Stomach (tissue), 9 donors: ENCODE results near the gene MPPE1. TPM values are rescaled to one million over a fixed set of nuclear protein-coding genes. Genes with fewer than 3 reads are reported as not detected.

Experiments used
- DNase-seq, 2 donors: peaks; one replicate each; pipeline versions ENCODE4 v3.0.0 to v3.0.0-alpha.2; 2013 to 2019
- H3K27ac ChIP-seq, 5 donors: fragments of 200-600 bp in 4 of 5; sonication (generic) in 4 of 5; one replicate each; pipeline ENCODE4 v1.5.1; 2013 to 2019; ENCODE audit warnings: mild to moderate bottlenecking in 1 of 5, moderate library complexity in 1 of 5
- H3K27me3 ChIP-seq, 3 donors: fragments of 200-600 bp; sonication (generic); one replicate each; pipeline ENCODE4 v1.5.1; 2017 to 2019; ENCODE audit warnings: mixed run types in 1 of 3
- H3K36me3 ChIP-seq, 4 donors: fragments of 200-600 bp; sonication (generic); 1 replicate in 3 of 4; 2 replicates in 1 of 4; pipeline ENCODE4 v1.5.1; 2016 to 2019
- H3K4me1 ChIP-seq, 4 donors: fragments of 200-600 bp; sonication (generic); one replicate each; pipeline ENCODE4 v1.5.1; 2016 to 2019
- H3K4me3 ChIP-seq, 4 donors: fragments of 200-600 bp; sonication (generic) in 3 of 4; one replicate each; pipeline ENCODE4 v1.5.1; 2016 to 2019; ENCODE audit warnings: mild to moderate bottlenecking in 1 of 4
- H3K9me3 ChIP-seq, 4 donors: fragments of 200-600 bp; sonication (generic); one replicate each; pipeline ENCODE4 v1.5.1; 2016 to 2019
- EP300 ChIP-seq: sonication (generic); formaldehyde crosslinking; IDR thresholded peaks from one replicate; pipeline ENCODE4 v1.6.1; 2017; ENCODE audit warnings: antibody characterized with exemption
- POLR2A ChIP-seq, 4 donors: fragments of 450-650 bp; IDR thresholded peaks; one replicate each; pipeline ENCODE4 v1.6.1; 2016; ENCODE audit warnings: antibody characterized with exemption in 4 of 4, control low read depth in 2 of 4, mild to moderate bottlenecking in 1 of 4, moderate library complexity in 1 of 4
- POLR2AphosphoS5 ChIP-seq, 3 donors: sonication (generic); formaldehyde crosslinking; IDR thresholded peaks; one replicate each; pipeline ENCODE4 v1.6.1; 2016; ENCODE audit warnings: antibody characterized with exemption in 3 of 3
- WGBS, 5 donors: extraction: QIAGEN DNeasy Blood & Tissue Kit in 3 of 5; methylation state at CpG; one replicate each; pipeline versions ENCODE4 v1.1.5 to v1.1.7; 2013 to 2018; 5-methylcytosine and 5-hydroxymethylcytosine counted together
- intact Hi-C: fragments of 100-400 bp; cut with DNase I; formaldehyde crosslinking; loops from one replicate; pipeline ENCODE4 v1.15.1; 2023; ENCODE audit warnings: low total_unique reads
- polyA plus RNA-seq, 3 donors: library from polyadenylated mRNA; stranded (reverse); fragments of 200-250 nt; gene quantifications; one replicate each; pipeline ENCODE4 v1.2.3, GENCODE V29; 2013
- total RNA-seq, 5 donors: library from RNA; depleted of rRNA; stranded (reverse); fragments of >200 nt; gene quantifications; one replicate each; pipeline versions ENCODE4 v1.1.0 to v1.2.3, GENCODE V29; 2014 to 2016
- TF ChIP-seq, protein P1 (sequence below), 7 experiments: fragments of 450-650 bp in 4 of 7; fragments of 200-600 bp in 3 of 7; sonication (generic) in 3 of 7; IDR thresholded peaks; one replicate each; pipeline ENCODE4 v1.5.1; 2016 to 2019; ENCODE audit warnings: antibody characterized with exemption in 7 of 7, control low read depth in 2 of 7, mild to moderate bottlenecking in 1 of 7
- donor health status: healthy with polysubstance abuse.
- donor health status: Bipolar disorder and iron deficiency.
- donor health status: healthy.

The MPPE1 gene
- total and polyA plus RNA-seq, 8 donors: 15.2 to 82.0 (median 32.6) TPM

DNA sequence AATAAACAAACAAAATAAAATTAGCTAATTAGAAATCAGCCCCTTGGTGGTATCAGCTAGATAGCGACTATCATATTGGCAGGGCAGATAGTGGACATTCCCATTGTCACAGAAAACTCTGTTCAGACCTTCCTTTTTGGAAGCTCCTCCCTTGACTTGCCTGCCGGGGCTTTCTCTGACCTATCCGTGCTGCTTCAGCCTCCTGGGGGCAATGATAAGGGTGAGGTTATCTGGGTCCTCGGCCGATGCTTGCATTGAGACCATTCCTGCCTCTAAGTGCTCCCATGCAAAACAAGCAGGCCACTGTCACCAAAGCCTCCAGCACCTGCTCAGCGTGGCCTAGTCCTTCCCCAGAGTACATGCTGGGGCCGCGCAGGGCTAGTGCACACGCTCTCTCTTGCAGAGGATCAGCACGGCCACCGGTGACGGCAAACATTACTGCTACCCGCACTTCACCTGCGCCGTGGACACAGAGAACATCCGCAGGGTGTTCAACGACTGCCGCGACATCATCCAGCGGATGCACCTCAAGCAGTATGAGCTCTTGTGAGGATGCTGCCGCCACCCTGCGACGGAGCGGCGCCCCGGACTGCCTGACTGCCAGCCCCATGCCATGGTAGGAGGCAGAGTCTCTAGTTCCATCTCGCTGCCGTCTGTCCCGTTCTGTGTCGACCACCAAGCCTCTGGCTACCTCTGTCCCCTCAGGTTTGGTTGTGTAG lies 27.4 kb downstream of the MPPE1 start:
- Histone ChIP-seq H3K27ac (no peak overlapping the region), H3K9me3 (no peaks in the 10 kb centered on the region), H3K4me1 (peaks cover 0 to 5% (median 0%) of the 10 kb centered on the region in 4 donors), H3K36me3 (peaks cover 13 to 70% (median 56%) of the 10 kb centered on the region in 4 donors), H3K27me3 (no peaks in the 10 kb centered on the region), H3K4me3 (no peak overlapping the region)
- TF ChIP-seq POLR2A (IDR thresholded peaks at IDR 0.05) (no peak), EP300 (no peak), POLR2AphosphoS5 (IDR thresholded peaks at IDR 0.05) (no peak)
- TF ChIP-seq, protein P1, sequence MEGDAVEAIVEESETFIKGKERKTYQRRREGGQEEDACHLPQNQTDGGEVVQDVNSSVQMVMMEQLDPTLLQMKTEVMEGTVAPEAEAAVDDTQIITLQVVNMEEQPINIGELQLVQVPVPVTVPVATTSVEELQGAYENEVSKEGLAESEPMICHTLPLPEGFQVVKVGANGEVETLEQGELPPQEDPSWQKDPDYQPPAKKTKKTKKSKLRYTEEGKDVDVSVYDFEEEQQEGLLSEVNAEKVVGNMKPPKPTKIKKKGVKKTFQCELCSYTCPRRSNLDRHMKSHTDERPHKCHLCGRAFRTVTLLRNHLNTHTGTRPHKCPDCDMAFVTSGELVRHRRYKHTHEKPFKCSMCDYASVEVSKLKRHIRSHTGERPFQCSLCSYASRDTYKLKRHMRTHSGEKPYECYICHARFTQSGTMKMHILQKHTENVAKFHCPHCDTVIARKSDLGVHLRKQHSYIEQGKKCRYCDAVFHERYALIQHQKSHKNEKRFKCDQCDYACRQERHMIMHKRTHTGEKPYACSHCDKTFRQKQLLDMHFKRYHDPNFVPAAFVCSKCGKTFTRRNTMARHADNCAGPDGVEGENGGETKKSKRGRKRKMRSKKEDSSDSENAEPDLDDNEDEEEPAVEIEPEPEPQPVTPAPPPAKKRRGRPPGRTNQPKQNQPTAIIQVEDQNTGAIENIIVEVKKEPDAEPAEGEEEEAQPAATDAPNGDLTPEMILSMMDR (IDR thresholded peaks at IDR 0.05): no peak
- intact Hi-C loops: no loop called here
- WGBS, 5 donors: 83 to 90% (median 88%) methylated on average over 27 to 30 of the region's 30 CpGs
- DNase-seq: no peak

DNA sequence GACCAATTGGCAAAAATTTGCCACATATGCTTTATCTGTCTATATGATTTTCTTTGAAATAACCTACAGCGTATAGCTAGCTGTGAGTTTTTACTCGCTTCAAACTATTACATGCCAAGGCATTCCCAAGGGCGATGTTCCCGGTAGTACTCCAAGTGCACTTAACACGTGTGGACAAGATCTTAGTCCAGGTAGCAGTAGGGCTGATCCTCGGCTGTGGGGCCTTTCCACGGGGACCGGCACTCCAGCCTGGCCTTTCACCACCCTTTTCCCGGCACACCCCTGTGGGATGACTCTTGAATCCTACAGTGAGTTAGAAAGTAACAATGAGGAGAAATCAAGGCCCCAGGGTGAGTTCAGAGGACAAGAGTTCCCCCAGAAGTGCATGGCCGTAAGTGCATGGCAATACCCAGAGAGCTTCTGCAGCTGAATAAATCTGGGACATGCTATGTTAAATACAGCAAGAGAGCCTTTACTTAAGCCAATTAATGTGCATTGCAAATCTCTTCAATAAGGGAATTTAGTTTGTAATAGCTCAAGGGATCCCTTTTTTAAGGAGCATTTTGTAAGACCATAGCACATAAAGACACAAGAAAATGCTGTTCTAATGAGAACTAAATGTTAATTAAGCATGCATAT lies 30.5 kb downstream of the MPPE1 start:
- peaks cover 0 to 4% (median 1%) of the 10 kb centered on the region in 4 donors for H3K4me1 ChIP-seq
- no peak overlapping the region for H3K4me3 ChIP-seq
- H3K27me3 ChIP-seq: no peaks in the 10 kb centered on the region
- no peak overlapping the region for H3K27ac ChIP-seq
- intact Hi-C loops: loop anchor here (10.0 kb wide), 1 partner anchor 143 kb away; no protein-coding TSS in a partner anchor
- 89 to 94% (median 93%) methylated on average over 10 of the region's 10 CpGs for WGBS, 5 donors
- peaks cover 4 to 53% (median 39%) of the 10 kb centered on the region in 4 donors for H3K36me3 ChIP-seq
- DNase-seq: no peak
- no peak for TF ChIP-seq POLR2AphosphoS5 (IDR thresholded peaks at IDR 0.05)
- TF ChIP-seq, protein P1 (IDR thresholded peaks at IDR 0.05): no peak
- no peak for TF ChIP-seq EP300
- no peak for TF ChIP-seq POLR2A (IDR thresholded peaks at IDR 0.05)
- H3K9me3 ChIP-seq: no peaks in the 10 kb centered on the region

DNA sequence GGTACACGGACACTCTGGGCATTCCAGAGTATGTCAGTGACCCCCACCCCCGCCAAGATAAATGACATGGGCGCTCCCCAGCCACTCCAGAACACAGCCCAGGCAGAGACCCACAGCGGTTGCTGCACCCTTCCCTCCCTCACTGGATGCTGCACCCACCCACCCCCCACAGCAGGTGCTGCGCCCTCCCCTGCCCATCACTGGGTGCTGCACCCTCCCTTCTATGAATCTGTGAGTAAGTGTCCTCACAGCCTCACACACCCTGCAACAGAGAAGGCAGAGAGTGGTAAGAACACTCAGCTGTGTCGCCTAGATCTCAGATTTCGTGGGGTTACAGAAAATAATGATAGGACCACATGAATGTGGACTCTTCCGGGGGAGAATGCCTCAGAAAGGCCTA lies 33.4 kb downstream of the MPPE1 start:
- TF ChIP-seq POLR2A (IDR thresholded peaks at IDR 0.05) (no peak), EP300 (no peak), POLR2AphosphoS5 (IDR thresholded peaks at IDR 0.05) (no peak)
- TF ChIP-seq, protein P1 (IDR thresholded peaks at IDR 0.05): no peak
- no peak overlapping the region for H3K4me3 ChIP-seq
- H3K27me3 ChIP-seq: no peaks in the 10 kb centered on the region
- no peaks in the 10 kb centered on the region for H3K9me3 ChIP-seq
- intact Hi-C loops: loop anchor here (10.0 kb wide), 1 partner anchor 140 kb away; no protein-coding TSS in a partner anchor
- H3K27ac ChIP-seq: no peak overlapping the region
- H3K4me1 ChIP-seq: peaks cover 0 to 6% (median 2%) of the 10 kb centered on the region in 4 donors
- 75 to 87% (median 77%) methylated on average over 7 to 8 of the region's 8 CpGs for WGBS, 5 donors
- no peak for DNase-seq
- H3K36me3 ChIP-seq: peaks cover 4 to 27% (median 20%) of the 10 kb centered on the region in 4 donors

DNA sequence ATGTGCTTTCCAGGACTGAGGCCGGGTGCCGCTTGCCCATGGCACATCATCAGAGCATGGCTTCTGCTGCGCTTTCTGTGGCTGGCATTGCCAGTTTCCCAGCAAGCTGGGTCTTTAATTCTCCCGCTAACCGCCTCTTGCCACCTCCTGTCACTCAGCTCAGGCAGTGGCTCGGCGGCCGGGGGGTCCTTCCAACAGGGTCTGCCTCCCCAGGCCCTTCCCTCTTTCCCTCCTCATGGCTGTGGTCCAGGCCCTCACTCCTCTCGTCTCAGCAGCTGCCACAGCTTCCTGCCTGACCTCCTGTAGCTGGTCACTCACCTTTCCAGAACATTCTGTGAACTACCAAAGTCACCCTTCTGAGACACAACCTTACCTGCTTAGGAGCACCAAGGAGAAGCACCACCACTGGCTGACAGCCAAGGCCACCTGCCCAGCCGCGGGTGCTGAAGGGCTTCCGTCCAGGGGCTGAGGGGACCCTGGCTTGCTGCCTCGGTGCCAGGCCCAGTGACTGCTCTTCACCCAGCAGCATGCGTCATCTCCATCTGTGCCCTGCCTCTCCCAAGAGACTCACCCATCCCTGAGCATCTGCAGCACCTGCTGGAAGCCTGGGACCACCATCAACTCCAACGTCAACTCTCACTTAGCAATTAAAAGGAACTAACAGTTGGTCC lies 34.3 kb downstream of the MPPE1 start:
- 78 to 84% (median 80%) methylated on average over 14 to 15 of the region's 15 CpGs for WGBS, 5 donors
- intact Hi-C loops: loop anchor here (10.0 kb wide), 1 partner anchor 139 kb away; no protein-coding TSS in a partner anchor

More for the DNA sequence above, 34.3 kb downstream of the MPPE1 start:
- H3K4me3 ChIP-seq: no peak overlapping the region
- no peaks in the 10 kb centered on the region for H3K9me3 ChIP-seq
- H3K4me1 ChIP-seq: peaks cover 0 to 6% (median 2%) of the 10 kb centered on the region in 4 donors
- TF ChIP-seq POLR2AphosphoS5 (IDR thresholded peaks at IDR 0.05): no peak
- H3K27ac ChIP-seq: no peak overlapping the region
- no peak for DNase-seq
- peaks cover 4 to 27% (median 20%) of the 10 kb centered on the region in 4 donors for H3K36me3 ChIP-seq
- H3K27me3 ChIP-seq: no peaks in the 10 kb centered on the region
